Panc1 (cell line): ENCODE measurements around the gene TSR2. TPM values are rescaled to one million over a fixed set of nuclear protein-coding genes. Genes with fewer than 3 reads are reported as not detected.

Experiments used
- ATAC-seq: fragments of 200-7000 bp; cut with Tn5 transposase; 2 replicates; pipeline ENCODE4 v1.9.1; 2020; ENCODE audit warnings: mild to moderate bottlenecking, moderate library complexity
- BruUV-seq: library from RNA; stranded (reverse); fragments of 400-500 nt; replicated peaks from 2 replicates; lab custom pipeline; 2021; lab: Mats Ljungman, UMichigan
- CTCF ChIA-PET: fragments of 300-600 bp; sonication (Branson Sonifier 250); formaldehyde crosslinking; loops from one replicate; lab custom pipeline; 2022; ENCODE audit warnings: antibody characterized with exemption; lab: Charles Lee
- POLR2A ChIA-PET: fragments of 300-600 bp; sonication (Branson Sonifier 250); formaldehyde crosslinking; loops from one replicate; lab custom pipeline; 2022; ENCODE audit warnings: antibody characterized with exemption; lab: Charles Lee
- DNase-seq: peaks from one replicate; pipeline ENCODE4 v3.0.0-alpha.2; 2010; ENCODE audit warnings: low read depth, low spot score
- H3K27ac ChIP-seq: 2 replicates; pipeline ENCODE4 v1.5.1; 2011; ENCODE audit warnings: mild to moderate bottlenecking, low read length, inconsistent platforms
- H3K27me3 ChIP-seq: fragments of 200-500 bp; sonication (Bioruptor generic); 2 replicates; pipeline ENCODE4 v1.6.0; 2014; ENCODE audit warnings: low read length, inconsistent platforms; ENCODE audit not compliant: control insufficient read depth, insufficient read depth
- H3K36me3 ChIP-seq: fragments of 200-500 bp; sonication (Bioruptor generic); 2 replicates; pipeline ENCODE4 v1.5.1; 2014; ENCODE audit warnings: inconsistent platforms, mild to moderate bottlenecking, low read length, moderate library complexity; ENCODE audit not compliant: control insufficient read depth, insufficient read depth
- H3K4me1 ChIP-seq: 2 replicates; pipeline ENCODE4 v1.5.1; 2011; ENCODE audit warnings: inconsistent platforms, mild to moderate bottlenecking, low read length, moderate library complexity; ENCODE audit not compliant: control insufficient read depth, insufficient read depth
- H3K4me3 ChIP-seq, 2 experiments: 2 replicates each; pipeline ENCODE4 v1.5.1; 2011 to 2012; ENCODE audit warnings: low read depth in 2 of 2, low read length in 2 of 2, mild to moderate bottlenecking in 2 of 2, inconsistent platforms in 1 of 2, moderate library complexity in 1 of 2
- H3K9me3 ChIP-seq: fragments of 200-500 bp; sonication (Bioruptor generic); 2 replicates; pipeline ENCODE4 v1.5.1; 2014; ENCODE audit warnings: low read depth, mild to moderate bottlenecking, inconsistent platforms, low read length, moderate library complexity; ENCODE audit not compliant: control insufficient read depth, insufficient read depth
- CTCF ChIP-seq: fragments of 450-650 bp; IDR thresholded peaks from 2 replicates; pipeline ENCODE4 v1.5.1; 2017; ENCODE audit warnings: mild to moderate bottlenecking
- POLR2AphosphoS5 ChIP-seq: IDR thresholded peaks from 2 replicates; pipeline ENCODE4 v1.6.1; 2012; ENCODE audit warnings: mild to moderate bottlenecking, low read depth, low read length, moderate library complexity
- REST ChIP-seq, 2 experiments: IDR thresholded peaks; 2 replicates each; pipeline ENCODE4 v1.6.1; 2011 to 2012; ENCODE audit warnings: low read depth in 2 of 2, control low read depth in 1 of 2, low read length in 1 of 2, mild to moderate bottlenecking in 1 of 2, moderate library complexity in 1 of 2; ENCODE audit not compliant: insufficient read depth in 1 of 2
- SIN3A ChIP-seq: IDR thresholded peaks from 2 replicates; pipeline ENCODE4 v1.6.1; 2012; ENCODE audit warnings: low read depth, mild to moderate bottlenecking, low read length, moderate library complexity, borderline replicate concordance; ENCODE audit not compliant: insufficient read depth
- TCF7L2 ChIP-seq: IDR thresholded peaks from 2 replicates; pipeline ENCODE4 v1.6.1; 2011; ENCODE audit warnings: mild to moderate bottlenecking, low read depth, low read length, inconsistent platforms
- in situ Hi-C: cut with HindIII; loops from 2 replicates; pipeline ENCODE4 v1.10.0; 2016; ENCODE audit warnings: low sequenced_read_pairs, low pct_unique_long_range_greater_than_20kb
- intact Hi-C: fragments of 100-400 bp; cut with micrococcal nuclease; formaldehyde crosslinking; loops from one replicate; pipeline ENCODE4 v1.10.0; 2022; ENCODE audit not compliant: unreplicated experiment
- total RNA-seq: library from RNA; stranded (reverse); gene quantifications from one replicate; pipeline ENCODE4 v1.2.1, GENCODE V29; 2021; ENCODE audit not compliant: unreplicated experiment

TSR2 gene
- total RNA-seq, 1 experiment from 2014 or later: 37.9 TPM

GRCh38 chrX:54473993-54474859, 34.0 kb downstream of the TSR2 start:
- intact Hi-C loops (no loop called here), in situ Hi-C loops (no loop called here)
- ChIA-PET POLR2A (no interaction called here), CTCF (no interaction called here)
- Histone ChIP-seq H3K27me3 (no peaks in the 10 kb centered on the region), H3K36me3 (no peaks in the 10 kb centered on the region), H3K4me1 (peaks cover 2% of the 10 kb centered on the region), H3K4me3 (no peak overlapping the region), H3K9me3 (no peaks in the 10 kb centered on the region), H3K27ac (no peak overlapping the region)
- BruUV-seq: no TSS peak
- DNase-seq (no peak), ATAC-seq (no peak)
- TF ChIP-seq SIN3A: no peak
- TF ChIP-seq REST (IDR thresholded peaks at IDR 0.05; ENCODE audit: insufficient read depth in 1 of 2, low read depth in 2 of 2, low read length in 1 of 2): no peak
- no peak for TF ChIP-seq TCF7L2
- TF ChIP-seq CTCF: no peak
- TF ChIP-seq POLR2AphosphoS5: no peak

GRCh38 chrX:54479136-54480111, 39.2 kb downstream of the TSR2 start:
- POLR2A ChIA-PET: interaction anchor here (0.5 kb wide), 1 partner anchor 348 kb away, joined by 5 read pairs; no protein-coding TSS in a partner anchor
- intact Hi-C loops (no loop called here), in situ Hi-C loops (no loop called here)
- Histone ChIP-seq H3K36me3 (no peaks in the 10 kb centered on the region), H3K4me3 (no peak overlapping the region), H3K4me1 (peaks cover 19% of the 10 kb centered on the region), H3K27ac (no peak overlapping the region), H3K27me3 (no peaks in the 10 kb centered on the region), H3K9me3 (no peaks in the 10 kb centered on the region)
- no peak for TF ChIP-seq POLR2AphosphoS5
- no peak for TF ChIP-seq CTCF
- TF ChIP-seq REST (IDR thresholded peaks at IDR 0.05; ENCODE audit: insufficient read depth in 1 of 2, low read depth in 2 of 2, low read length in 1 of 2): no peak
- no peak for TF ChIP-seq TCF7L2
- no peak for TF ChIP-seq SIN3A
- CTCF ChIA-PET: interaction anchor here (0.6 kb wide), 1 partner anchor 230 kb away, joined by 10 read pairs; no protein-coding TSS in a partner anchor
- ATAC-seq (no peak), DNase-seq (no peak)
- no TSS peak for BruUV-seq
